MV-4-11 (cell line): ENCODE data around the gene LOC128125822.
"Not testable (repeated sequence)": the region's sequence is repeated elsewhere in the genome, so short reads cannot be mapped to it uniquely, and the experiment has no call there.

Experiments used
- DNase-seq: peaks from one replicate; lab custom pipeline; 2025; lab: John Stamatoyannopoulos, UW

LOC128125822 gene

DNA sequence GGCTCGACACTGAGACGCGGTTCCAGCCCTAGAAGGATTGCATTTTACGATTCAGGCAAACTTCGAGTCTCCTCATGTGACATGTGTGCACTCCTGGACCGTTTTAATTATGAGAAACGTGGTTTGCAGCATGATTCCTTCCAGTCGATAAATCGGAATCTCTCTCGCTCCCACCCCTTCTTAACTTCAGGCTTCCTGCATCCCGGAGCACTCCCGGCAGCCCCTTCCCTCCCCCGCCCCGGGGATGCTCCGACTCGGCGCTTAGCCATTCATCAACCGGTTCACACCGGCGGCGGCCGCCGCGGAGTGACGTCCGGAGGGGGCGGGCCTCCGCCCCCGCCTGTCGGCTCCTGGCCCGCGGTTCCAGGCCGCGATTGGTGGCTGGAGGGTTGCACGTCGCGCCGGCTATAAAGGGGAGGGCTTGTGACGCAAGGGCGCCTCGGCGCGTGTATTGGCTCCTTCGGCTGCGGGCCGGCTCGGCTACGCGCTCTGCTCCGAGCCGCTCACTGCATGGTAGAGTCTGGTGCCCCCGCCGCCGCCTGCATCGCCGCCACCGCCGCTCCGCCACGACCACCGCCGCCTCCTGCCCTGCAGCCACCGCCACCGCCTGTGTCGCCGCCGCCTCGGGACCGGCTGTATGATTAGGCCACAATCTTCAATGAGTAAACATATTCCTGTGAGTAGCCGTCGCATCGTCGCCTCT, at the start of gene LOC128125822, which contains the start of gene PTP4A1:
Gene LOC128125822, plus strand, starts transcription at position 437 of the 703 bp plus-strand sequence.
Gene PTP4A1, plus strand, starts transcription at position 437 of the 703 bp plus-strand sequence. CDS start 4,401 bp downstream, outside the sequence.
- peak; percentile 93 for DNase-seq

GRCh38 chr6:63522911-63523287, 49.4 kb upstream of the LOC128125822 start:
- DNase-seq: not testable (repeated sequence)

GRCh38 chr6:63523630-63524029, 48.6 kb upstream of the LOC128125822 start:
- no peak for DNase-seq

DNA sequence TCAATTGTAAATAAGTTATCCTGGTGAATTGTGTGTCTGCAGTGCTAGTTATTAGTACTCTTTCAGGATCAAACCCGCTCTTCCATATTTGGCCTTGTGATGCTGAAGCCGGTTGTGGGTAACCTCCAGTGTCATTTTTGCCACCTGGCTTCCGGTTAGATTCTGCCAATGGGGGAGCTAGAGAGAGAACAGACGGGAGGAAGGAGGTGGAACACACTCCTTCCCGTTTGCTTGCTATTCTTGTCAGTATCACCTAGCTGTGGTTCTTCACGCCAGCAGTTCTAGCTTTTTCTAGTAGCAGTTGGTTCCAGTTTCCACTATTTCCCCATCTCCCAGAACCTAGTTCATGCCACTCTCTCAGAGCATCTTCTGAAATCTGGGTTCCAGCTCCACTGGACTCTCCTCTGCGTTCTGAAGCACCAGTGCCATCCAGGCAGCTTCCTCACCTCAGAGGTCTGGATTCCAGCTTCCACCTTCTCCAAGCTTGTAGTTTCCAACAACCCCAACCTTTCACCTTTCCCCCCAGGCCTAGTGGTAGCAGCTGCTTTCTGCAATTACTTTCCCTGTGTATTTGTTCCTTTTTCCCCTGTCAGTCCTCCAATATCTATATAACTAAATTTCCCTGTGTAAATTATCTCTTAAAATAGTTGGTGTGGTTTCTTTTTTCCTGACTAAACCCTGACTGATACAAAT, 46.9 kb upstream of the LOC128125822 start:
- DNase-seq: no peak

- no peak for DNase-seq
Measured at GRCh38 chr6:63526931-63527330, 45.3 kb upstream of the LOC128125822 start.

- DNase-seq: no peak
Measured at GRCh38 chr6:63527658-63528514, 44.4 kb upstream of the LOC128125822 start.

- DNase-seq: no peak
Measured at GRCh38 chr6:63529498-63529897, 42.8 kb upstream of the LOC128125822 start.

DNA sequence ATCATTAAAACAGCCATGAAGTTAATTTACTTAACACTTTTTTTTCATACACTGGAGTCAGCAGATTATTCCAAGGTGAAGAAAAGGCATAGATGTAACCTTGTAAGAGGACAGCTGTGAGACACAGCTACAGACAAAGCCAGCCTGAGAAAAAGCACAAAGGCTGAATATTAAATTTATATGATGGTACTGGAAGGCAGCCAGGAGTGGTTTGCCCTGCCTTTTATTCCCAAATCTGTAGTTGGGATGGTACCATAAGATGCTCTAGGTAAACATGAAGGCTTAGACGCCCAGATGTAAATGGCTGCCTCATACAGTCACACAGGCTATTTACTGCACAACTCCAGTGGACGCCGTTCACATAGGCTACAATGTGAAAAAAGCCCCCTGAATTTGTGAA, 42.1 kb upstream of the LOC128125822 start:
- DNase-seq: no peak

DNA sequence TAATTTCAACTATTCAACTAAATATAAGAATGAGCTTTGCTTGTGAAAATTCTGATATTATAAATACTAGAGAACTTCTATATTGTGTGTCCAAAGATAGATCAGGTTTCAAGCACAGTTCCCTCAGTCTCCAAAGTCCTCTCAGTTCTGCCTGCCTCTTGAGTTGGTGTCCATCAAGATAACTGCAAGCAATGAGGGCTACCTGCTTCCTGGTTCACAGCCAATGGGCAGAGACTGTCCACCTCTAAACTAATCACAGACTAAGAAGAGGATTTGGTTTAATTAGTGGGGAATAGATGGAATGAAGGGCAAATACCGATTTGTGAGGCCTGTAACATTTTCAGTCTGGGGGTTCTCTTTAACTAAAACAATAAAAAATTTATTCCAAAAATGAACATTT, 41.3 kb upstream of the LOC128125822 start:
- DNase-seq: no peak

GRCh38 chr6:63533026-63533425, 39.3 kb upstream of the LOC128125822 start:
- DNase-seq: no peak

DNA sequence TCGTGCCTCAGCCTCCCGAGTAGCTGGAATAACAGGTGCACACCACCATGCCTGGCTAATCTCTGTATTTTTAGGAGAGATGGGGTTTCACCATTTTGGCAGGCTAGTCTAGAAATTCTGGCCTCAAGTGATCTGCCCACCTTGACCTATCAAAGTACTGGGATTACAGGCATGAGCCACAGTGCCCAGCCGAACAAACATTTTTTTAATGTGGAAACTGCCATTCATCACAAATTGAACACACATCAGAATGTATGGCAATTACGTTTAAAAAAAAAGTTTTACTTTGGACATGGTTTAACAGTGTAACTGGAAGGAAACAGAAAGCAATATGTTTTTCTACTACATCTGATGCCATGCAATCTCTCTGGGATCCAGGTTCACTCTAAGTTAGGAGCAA, 38.3 kb upstream of the LOC128125822 start:
- DNase-seq: no peak

DNA sequence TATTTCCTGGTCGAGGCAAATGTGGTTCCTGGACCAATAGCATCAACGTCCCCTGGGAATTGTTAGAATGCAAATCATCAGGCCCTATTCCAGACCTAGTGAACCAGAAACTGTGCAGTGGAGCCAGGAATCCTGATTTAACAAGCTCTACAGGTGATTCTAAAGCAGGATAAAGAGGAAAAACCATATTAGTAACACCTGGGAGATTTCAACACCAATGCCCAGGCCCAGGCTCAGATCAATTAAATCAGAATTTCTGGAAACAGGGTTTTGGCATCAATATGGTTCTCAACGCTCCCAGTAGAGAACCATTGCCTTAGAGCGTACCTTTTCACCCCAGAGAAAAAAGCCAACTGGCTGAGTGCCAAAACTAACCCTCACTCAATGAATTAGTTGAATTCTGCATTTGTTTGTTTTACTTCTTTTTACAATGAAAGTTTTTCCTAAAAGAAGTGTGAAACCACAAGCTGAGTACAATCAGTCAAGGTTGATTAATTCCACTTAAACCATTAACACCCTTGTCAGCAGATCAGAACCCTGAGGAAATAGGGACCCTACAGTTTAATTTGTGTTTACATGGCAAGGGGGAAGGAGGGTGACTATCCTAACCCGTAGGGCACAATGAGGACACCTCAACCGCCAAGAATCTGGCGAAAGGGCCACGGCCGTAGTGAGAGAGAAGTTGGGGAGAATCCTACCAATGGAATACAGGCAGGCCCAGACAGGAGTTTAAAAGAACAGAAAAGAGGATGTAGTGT, 34.9 kb upstream of the LOC128125822 start:
- DNase-seq: no peak

DNA sequence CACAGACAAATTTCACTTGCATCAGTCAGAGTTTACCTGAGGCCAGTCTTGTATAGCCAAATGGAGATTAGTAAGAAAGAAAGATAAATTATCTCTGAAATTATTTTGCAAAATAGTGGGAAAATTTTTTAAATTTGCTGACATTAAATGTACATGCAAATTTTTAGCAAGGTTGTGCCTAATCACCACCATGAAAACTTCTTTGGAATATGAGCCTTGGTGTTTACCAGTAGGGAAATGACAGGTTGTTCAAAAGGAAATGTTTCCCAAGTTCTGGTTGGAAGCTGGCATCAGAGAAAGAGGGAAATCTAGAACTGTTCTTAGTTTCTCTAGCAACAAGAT, 34.4 kb upstream of the LOC128125822 start:
- DNase-seq: no peak

- DNase-seq: no peak
Measured at GRCh38 chr6:63538550-63538949, 33.7 kb upstream of the LOC128125822 start.

- DNase-seq: no peak
Measured at GRCh38 chr6:63543001-63543400, 29.3 kb upstream of the LOC128125822 start.

- DNase-seq: no peak
Measured at GRCh38 chr6:63543982-63544381, 28.3 kb upstream of the LOC128125822 start.

- no peak for DNase-seq
Measured at GRCh38 chr6:63546236-63546635, 26.0 kb upstream of the LOC128125822 start.

- no peak for DNase-seq
Measured at GRCh38 chr6:63546697-63547096, 25.6 kb upstream of the LOC128125822 start.

GRCh38 chr6:63549076-63549475, 23.2 kb upstream of the LOC128125822 start:
- DNase-seq: no peak

GRCh38 chr6:63553208-63553607, 19.1 kb upstream of the LOC128125822 start:
- DNase-seq: peak; percentile 3

- DNase-seq: no peak
Measured at GRCh38 chr6:63553900-63554299, 18.4 kb upstream of the LOC128125822 start.

- no peak for DNase-seq
Measured at GRCh38 chr6:63554782-63555181, 17.5 kb upstream of the LOC128125822 start.
